Measurements from ENCODE around the gene ZNF625. TPM values are rescaled to one million over a fixed set of nuclear protein-coding genes. Genes with fewer than 3 reads are reported as not detected.
"Not testable (repeated sequence)": the region's sequence is repeated elsewhere in the genome, so short reads cannot be mapped to it uniquely, and the experiment has no call there.

The ZNF625 gene
- total RNA-seq, 1 donor from 2014 or later, result 15.1 TPM

GRCh38 chr19:12137221-12137940 lies 19.2 kb downstream of the ZNF625 start:
- DNase-seq, result peak; percentile 13

GRCh38 chr19:12133069-12133468 lies 23.5 kb downstream of the ZNF625 start:
- no peak for DNase-seq

- DNase-seq, result peak; percentile 40
Measured at GRCh38 chr19:12126707-12127106, 29.8 kb downstream of the ZNF625 start.

- no peak for DNase-seq
Measured at GRCh38 chr19:12117201-12117970, 39.1 kb downstream of the ZNF625 start.

GRCh38 chr19:12113121-12113520 lies 43.4 kb downstream of the ZNF625 start:
- DNase-seq, result no peak

GRCh38 chr19:12112701-12113100 lies 43.8 kb downstream of the ZNF625 start:
- DNase-seq, result no peak

- no peak for DNase-seq
Measured at GRCh38 chr19:12111943-12112637, 44.4 kb downstream of the ZNF625 start.

GRCh38 chr19:12111176-12111575 lies 45.4 kb downstream of the ZNF625 start:
- no peak for DNase-seq

- not testable (repeated sequence) for DNase-seq
Measured at GRCh38 chr19:12103909-12104308, 52.6 kb downstream of the ZNF625 start.

- DNase-seq, result no peak
Measured at GRCh38 chr19:12098040-12098439, 58.5 kb downstream of the ZNF625 start.

GRCh38 chr19:12095111-12095790 lies 61.3 kb downstream of the ZNF625 start:
- no peak for DNase-seq

Other genes with a start within 250 kb of the ZNF625 start
- 8.8 and 11.2 TPM in 2 replicates for gene ZNF700, start 231.6 kb downstream of the ZNF625 start, total RNA-seq
- gene ZNF763, start 191.7 kb downstream of the ZNF625 start, total RNA-seq, result 1.6 and 3.1 TPM in 2 replicates
- gene ZNF433, start 121.1 kb downstream of the ZNF625 start, total RNA-seq, result 2.0 and 2.6 TPM in 2 replicates
- 0.17 and 0.70 TPM in 2 replicates for gene ZNF878, start 103.8 kb downstream of the ZNF625 start, total RNA-seq
- gene ZNF844, start 92.0 kb downstream of the ZNF625 start, total RNA-seq, result 5.4 and 5.7 TPM in 2 replicates
- 4.0 and 4.8 TPM in 2 replicates for gene ZNF20, start 16.4 kb downstream of the ZNF625 start, total RNA-seq
- gene ZNF136, start 6.4 kb upstream of the ZNF625 start, total RNA-seq, result 5.1 and 8.7 TPM in 2 replicates
- gene ZNF44, start 138.1 kb upstream of the ZNF625 start, total RNA-seq, result 6.9 and 8.8 TPM in 2 replicates
- gene ZNF563, start 176.9 kb upstream of the ZNF625 start, total RNA-seq, result 2.2 TPM in 2 replicates
- 2.7 and 4.3 TPM in 2 replicates for gene ZNF442, start 208.9 kb upstream of the ZNF625 start, total RNA-seq
- 6.1 and 12.1 TPM in 2 replicates for gene ZNF799, start 244.5 kb upstream of the ZNF625 start, total RNA-seq

Measured in dermis blood vessel endothelial cell (primary cell).